PC-9 (cell line): ENCODE data around the gene MEP1B.

Experiments
- CTCF ChIP-seq: fragments of 200-600 bp; sonication (generic); conservative IDR thresholded peaks from 2 replicates; pipeline ENCODE4 v1.6.1; 2017; ENCODE audit warnings: mixed run types, antibody characterized with exemption, mild to moderate bottlenecking, moderate library complexity
- EZH2 ChIP-seq: fragments of 200-600 bp; sonication (generic); IDR thresholded peaks from 2 replicates; pipeline ENCODE4 v1.8.0; 2017; ENCODE audit warnings: antibody characterized with exemption, low read depth

GRCh38 chr18:32258148-32258547, 68.3 kb downstream of the MEP1B start:
- no peak for TF ChIP-seq CTCF
- no peak for TF ChIP-seq EZH2
